ENCODE measurements around the gene UTP15.

DNA sequence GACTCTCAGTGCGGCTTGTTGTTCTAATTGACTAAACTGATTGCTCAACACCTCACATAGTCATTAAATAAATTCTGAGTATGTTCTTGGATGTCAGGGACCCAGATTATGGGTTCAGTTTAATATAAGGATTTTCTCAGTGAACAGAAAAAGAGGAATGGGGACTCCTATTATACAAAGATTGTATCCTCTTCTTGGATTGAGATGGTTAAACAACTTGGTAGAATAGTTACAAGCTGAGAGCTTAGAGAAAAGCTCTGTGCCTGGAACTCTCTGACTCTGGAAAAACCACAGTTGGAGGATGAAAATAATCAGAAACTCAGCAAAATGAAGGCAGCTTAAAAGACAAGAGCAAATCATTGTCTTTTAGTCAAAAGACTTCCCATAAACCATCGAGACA is 30.6 kb upstream of the UTP15 start:
- TF ChIP-seq FOXM1 (IDR thresholded peaks at IDR 0.05; ENCODE audit: low read depth) (no peak), EP300 (IDR thresholded peaks at IDR 0.05; ENCODE audit: borderline replicate concordance in 1 of 2, low read depth in 1 of 2, low read length in 1 of 2) (no peak), TAF1 (IDR thresholded peaks at IDR 0.05; ENCODE audit: borderline replicate concordance, low read depth, low read length) (no peak), ZBTB33 (IDR thresholded peaks at IDR 0.05; ENCODE audit: borderline replicate concordance, low read depth) (no peak), JUND (IDR thresholded peaks at IDR 0.05) (no peak)
- TF ChIP-seq, protein P1, sequence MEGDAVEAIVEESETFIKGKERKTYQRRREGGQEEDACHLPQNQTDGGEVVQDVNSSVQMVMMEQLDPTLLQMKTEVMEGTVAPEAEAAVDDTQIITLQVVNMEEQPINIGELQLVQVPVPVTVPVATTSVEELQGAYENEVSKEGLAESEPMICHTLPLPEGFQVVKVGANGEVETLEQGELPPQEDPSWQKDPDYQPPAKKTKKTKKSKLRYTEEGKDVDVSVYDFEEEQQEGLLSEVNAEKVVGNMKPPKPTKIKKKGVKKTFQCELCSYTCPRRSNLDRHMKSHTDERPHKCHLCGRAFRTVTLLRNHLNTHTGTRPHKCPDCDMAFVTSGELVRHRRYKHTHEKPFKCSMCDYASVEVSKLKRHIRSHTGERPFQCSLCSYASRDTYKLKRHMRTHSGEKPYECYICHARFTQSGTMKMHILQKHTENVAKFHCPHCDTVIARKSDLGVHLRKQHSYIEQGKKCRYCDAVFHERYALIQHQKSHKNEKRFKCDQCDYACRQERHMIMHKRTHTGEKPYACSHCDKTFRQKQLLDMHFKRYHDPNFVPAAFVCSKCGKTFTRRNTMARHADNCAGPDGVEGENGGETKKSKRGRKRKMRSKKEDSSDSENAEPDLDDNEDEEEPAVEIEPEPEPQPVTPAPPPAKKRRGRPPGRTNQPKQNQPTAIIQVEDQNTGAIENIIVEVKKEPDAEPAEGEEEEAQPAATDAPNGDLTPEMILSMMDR (IDR thresholded peaks at IDR 0.05) = no peak
